Stimulated activated CD4-positive, alpha-beta T cell treated with anti-CD3 and anti-CD28 coated beads, Interleukin-4, amount 100 ng/mL, for 1 hour (primary cell): ENCODE data around the gene ZCCHC10.
A peak's percentile ranks its signal among the peaks of the same experiment; 100 is the strongest.
"Not testable (repeated sequence)": the region's sequence is repeated elsewhere in the genome, so short reads cannot be mapped to it uniquely, and the experiment has no call there.

Experiments
- DNase-seq: peaks from one replicate; pipeline ENCODE4 v3.0.0-alpha.2; 2020

Gene ZCCHC10

DNA sequence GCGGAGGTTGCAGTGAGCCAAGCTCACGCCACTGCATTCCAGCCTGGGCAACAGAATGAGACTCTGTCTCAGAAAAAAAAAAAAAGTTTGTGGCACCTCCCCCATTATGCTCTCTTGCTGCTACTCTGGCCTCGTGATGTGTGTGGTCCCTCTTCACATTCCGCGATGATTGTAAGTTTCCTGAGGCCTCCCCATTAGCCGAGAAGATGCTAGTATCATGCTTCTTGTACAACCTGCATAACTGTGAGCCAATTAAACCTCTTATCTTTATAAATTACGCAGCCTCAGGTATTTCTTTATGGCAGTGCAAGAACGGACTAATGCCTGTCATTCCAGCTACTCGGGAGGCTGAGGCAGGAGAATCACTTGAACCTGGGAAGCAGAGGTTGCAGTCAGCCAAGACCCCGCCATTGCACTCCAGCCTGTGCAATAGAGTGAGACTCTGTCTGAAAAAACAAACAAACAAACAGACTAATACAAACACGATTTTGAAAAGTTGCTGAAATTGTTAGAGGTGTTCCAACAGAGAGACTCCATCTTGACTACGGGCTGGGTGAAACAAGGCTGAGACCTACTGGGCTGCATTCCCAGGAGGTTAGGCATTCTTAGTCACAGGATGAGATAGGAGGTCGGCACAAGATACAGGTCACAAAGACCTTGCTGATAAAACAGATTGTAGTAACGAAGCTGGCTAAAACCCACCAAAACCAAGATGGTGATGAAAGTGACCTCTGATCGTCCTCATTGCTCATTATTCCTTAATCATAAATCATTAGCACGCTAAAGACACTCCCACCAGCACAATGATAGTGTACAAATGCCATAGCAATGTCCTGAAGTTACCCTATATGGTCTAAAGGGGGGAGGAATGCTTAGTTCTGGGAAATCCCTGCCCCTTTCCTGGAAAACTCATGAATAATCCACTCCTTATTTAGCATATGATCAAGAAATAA, 54.6 kb downstream of the ZCCHC10 start:
- no peak for DNase-seq

DNA sequence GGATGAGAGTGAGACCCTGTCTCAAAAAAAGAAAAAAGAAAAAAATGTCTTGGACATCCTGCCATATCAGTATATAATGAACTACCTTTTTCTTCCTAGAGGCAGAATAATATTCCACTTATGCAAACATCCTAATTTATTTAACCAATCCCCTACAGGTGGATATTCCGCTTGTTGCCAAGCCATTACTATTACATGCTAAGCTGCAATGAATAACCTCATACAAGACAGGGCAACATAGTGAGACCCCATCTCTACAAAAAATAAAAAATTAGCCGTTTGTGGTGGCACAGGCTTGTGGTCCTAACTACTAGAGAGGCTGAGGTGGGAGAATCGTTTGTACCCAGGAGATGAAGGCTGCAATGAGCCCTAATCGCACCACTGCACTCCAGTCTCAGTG, 61.2 kb downstream of the ZCCHC10 start:
- no peak for DNase-seq

DNA sequence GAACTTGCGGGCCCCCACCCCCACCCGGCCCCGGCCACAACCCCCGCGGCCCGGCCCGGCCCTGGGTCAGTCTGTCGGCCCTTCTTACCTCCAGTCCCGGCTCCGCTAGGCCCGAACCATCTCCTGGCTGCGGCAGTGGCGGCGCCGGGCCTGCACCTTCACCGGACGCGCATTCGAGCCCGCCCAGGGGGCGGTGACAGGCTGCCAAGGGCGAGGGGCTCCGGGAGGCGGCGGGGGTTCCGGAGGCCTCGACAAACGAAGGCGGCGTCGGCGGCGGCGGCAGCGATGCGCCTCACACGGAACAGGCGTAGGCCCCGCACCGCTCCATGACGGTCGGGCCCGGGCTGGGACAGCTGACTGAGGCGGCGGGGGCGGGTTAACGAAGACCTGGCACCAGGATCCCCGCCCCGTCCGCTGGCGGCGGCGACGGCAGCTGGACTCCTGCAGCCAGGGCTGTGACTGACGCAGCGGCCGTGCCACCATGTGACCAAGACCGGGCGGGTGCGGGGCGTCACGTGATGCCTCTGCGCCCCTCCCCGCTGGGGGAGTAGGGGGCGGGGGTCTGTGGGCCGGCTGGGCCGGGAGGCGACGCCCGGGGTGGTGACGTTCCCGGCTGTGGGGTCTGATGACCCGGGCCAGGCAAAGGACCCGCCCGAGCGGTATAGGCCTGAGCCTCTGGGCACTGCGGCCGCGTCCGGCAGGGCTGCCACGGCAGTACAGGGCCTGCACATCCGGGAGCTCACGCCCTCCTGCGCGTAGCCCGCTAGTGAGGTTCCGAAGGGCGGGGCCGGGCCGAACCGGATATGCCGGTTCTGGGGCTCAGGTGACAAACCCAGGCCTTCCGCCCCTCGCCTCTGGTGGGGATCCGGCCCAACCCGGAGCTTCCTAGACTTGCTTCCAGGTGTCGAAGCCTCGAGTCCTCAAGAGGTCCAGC, 62.9 kb downstream of the ZCCHC10 start, which contains the start of gene AFF4:
Gene AFF4 (minus strand): TSS at position 464 of the 934 bp plus-strand sequence. CDS start 26,445 bp downstream, outside the sequence.
- peak; percentile 82 for DNase-seq

DNA sequence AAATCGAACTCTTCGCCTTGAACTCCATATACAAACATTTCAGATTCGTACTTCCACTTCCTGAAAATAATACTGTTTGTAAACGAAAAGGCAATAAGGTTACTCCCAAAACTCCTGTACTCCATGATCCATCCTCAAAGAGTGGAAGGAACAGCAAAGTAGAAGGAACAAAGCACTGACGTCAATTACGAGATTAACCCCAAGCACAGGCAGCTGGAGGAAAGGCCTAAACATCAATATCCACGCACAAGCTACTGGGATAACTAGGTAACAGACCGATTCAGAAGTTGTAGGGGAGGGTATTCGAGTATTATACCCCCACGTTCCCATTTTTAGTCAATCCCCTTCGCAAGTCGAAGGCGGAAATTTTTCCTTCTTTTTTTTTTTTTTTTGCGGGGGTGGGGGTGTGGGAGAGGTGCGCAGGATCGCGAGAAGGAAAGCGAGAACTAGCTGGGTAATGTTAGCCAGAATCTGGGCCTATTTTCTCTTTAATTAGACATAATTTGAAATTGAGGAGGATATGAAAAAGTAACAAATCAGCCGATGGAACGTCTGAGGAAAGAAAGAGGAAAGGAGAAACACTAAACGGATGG, 63.8 kb downstream of the ZCCHC10 start:
- DNase-seq = peak; percentile 14

DNA sequence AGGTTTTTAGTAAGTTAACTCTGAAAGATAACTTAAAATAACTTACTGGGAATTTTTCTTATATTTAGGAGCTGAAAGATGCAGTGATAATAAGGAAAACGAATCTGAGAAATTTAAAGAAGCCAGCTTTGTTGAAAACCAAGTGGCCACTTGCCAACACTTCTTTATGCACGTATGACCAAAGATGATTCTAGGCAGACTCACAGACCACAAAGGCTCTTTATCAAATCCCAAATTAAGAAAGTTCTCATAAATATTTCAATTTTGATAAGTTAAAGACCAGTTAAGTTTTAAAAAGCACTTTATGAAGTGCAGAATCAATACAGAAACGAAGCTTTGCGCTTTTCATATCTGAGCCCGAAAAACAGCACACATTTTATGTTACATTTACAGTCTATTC, 64.5 kb downstream of the ZCCHC10 start:
- DNase-seq = no peak

DNA sequence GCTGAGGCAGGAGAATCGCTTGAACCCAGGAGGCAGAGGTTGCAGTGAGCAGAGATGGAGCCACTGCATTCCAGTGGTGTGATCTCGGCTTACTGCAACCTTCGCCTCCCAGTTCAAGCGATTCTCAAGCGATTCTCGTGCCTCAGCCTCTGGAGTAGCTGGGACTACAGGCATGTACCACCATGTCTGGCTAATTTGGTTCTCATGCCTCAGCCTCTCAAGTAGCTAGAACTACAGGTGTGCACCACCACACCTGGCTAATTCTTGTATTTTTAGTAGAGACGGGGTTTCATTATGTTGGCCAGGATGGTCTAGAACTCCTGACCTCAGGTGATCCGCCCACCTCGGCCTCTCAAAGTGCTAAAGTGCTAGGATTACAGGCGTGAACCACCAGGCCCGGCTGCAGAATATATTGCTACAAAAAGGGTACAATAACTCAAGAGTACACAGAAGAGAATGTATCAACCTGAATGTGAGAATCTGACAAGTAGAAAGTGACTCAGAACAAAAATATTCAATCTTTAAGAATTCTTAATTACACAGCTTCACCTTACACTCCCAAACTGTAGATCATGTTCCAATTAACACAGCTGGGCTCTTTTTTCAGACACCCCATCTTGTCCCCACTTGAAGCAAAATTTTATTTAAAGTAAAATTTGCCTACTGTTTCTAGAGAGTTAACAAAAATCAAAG, 65.1 kb downstream of the ZCCHC10 start:
- not testable (repeated sequence) for DNase-seq

DNA sequence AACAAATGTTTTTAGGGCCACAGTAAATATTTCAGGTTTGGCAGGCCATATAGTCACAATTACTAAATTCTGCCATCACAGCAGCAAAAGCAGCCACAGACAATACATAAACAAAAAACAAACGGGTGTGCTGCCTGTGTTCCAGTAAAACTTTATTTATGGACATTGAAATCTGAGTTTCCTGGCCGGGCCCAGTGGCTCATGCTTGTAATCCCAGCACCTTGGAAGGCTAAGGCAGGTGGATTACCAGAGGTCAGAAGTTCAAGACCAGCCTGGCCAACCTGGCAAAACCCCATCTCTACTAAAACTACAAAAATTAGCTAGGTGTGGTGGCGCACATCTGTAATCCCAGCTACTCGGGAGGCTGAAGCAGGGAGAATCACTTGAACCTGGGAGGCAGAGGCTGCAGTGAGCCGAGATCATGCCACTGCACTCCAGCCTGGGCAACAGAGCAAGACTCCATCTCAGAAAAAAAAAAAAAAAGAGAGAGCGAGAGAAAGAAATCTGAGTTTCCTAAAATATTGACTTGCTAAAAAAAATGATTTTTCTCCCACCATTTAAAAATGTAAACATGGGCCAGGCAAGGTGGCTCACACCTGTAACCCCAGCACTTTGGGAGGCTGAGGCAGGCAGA, 70.1 kb downstream of the ZCCHC10 start:
- DNase-seq = not testable (repeated sequence)

DNA sequence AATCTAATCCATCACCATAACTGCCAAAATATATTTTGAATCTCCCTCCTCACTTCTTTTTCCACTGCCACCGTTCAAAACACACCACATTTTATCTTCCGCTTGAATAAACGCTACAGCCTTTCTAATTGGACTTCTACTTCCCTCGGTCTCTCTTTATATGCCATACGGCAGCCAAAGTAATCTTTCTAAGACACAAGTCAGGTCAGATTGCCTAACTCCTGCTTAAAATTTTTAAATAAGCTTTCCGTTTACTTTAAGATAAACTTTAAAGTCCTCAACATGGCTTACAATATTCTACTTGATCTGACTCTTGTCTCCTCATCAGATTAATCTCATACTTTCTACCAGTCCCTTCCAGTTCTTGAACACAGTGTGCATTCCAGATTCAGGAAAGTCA, 72.6 kb downstream of the ZCCHC10 start:
- DNase-seq = no peak

DNA sequence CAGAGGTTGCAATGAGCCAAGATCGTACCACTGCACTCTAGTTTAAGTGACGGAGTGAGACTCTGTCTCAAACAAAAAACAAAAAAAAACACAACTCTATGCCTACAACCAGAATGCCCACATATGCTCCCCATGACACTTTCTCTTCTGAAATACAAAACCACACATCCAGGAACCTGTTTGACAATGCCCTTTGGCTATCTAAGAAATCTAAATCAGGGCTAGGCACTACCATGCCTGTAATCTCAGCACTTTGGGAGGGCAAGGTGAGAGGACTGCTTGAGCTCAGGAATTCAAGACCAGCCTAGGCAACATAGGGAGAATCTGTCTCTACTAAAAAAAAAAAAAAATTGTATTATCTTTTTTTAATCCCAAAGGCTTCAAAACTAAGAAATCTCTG, 73.5 kb downstream of the ZCCHC10 start:
- no peak for DNase-seq

DNA sequence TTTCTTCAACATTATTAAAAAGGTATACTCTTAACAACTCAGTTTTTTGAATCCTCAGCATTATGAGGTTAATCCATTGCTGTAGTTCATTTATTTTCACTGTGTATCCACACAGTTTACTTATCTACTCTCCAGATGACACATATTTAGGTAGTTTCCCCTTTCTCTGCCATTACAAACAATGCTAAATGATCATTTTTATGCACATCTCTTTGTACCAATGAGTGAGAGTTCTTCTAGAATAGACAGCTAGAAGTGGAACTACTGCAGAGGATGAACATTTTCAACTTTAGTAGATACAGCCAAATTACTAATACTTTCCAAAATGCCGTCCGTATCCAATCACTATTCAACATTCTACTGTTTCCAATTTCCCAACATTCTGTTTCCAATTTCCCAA, 74.5 kb downstream of the ZCCHC10 start:
- DNase-seq = no peak

DNA sequence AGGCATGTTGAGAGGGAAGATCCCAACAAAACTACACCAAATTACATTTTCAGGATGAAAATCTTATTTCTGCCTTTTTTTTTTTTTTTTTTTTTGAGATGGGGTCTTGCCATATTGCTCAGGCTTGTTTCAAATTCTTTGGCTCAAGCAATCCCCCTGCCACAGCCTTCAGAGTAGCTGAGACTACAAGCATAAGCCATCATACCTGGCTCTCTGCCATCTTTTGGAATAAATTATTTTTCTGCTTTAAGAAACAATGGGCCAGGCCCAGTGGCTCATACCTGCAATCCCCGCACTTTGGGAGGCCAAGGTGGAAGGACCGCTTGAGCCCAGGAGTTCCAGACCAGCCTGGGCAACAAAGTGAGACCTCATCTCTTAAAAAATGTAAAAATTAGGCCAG, 77.2 kb downstream of the ZCCHC10 start:
- no peak for DNase-seq

DNA sequence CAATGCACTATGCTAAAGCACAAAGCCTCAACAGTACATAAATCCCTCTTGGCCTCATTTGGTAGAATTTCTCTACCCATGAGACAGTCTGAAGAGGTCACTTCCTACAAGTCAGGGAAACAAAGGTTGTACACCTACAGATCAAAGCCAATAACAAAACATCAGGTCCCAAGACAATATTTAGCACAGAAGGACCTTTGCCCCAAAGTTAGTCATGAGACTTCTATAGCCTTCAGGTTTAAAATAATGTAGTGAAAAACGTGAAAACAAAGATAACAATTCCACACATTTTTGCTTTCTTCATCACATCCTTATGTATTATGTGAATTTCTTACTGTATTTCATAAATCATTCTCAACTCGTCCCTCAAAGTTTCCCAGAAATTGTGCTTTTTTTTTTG, 78.7 kb downstream of the ZCCHC10 start:
- DNase-seq = no peak
